NCI-H2171 (cell line): ENCODE measurements around the gene MACROH2A2.
"Not testable (repeated sequence)": the region's sequence is repeated elsewhere in the genome, so short reads cannot be mapped to it uniquely, and the experiment has no call there.

Experiments
- DNase-seq: peaks from one replicate; lab custom pipeline; 2025; lab: John Stamatoyannopoulos, UW

Gene MACROH2A2

DNA sequence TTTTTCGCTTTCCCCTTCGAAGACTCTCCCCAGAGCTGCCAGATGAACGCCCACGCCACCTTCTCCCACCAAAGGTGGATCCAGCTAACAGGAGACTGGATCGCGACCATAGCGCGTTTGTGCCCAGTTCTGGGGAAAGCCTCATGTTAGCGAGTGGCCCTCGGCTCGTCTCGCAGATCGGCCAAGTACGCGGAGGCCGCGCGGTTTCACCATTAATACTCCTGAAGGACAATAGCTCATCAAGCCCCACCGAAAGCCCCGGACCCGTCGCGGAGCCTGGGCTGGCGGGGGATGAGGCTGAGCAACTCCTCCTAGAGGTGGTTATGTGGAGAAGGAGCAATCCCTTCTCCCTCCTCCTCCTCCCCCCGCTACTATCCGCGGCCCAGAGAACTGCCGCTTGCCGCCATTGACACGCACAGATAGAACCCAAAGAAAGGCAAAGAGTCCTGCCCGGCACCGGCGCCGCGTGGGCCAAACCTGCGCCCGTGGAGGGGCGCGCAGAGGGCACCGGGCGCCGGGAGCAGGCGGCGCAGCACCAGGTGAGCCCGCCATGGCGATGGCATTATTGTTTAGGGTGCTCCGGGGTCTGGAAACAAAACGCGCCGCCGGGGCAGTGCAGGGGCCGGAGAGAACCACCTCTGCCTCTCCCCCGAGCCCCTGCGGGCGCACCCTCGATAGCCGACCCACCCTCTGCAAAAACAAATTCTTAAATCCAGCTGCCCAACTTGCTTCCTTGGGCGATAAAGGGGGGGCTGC lies at the start of gene MACROH2A2:
Gene MACROH2A2, plus strand, starts transcription at position 385 of the 756 bp plus-strand sequence. CDS start 22,813 bp downstream, outside the sequence.
- peak; percentile 39 for DNase-seq

- DNase-seq: no peak
Measured at GRCh38 chr10:70007116-70007820, 45.4 kb upstream of the MACROH2A2 start.

- DNase-seq: no peak
Measured at GRCh38 chr10:70031215-70031614, 21.4 kb upstream of the MACROH2A2 start.

DNA sequence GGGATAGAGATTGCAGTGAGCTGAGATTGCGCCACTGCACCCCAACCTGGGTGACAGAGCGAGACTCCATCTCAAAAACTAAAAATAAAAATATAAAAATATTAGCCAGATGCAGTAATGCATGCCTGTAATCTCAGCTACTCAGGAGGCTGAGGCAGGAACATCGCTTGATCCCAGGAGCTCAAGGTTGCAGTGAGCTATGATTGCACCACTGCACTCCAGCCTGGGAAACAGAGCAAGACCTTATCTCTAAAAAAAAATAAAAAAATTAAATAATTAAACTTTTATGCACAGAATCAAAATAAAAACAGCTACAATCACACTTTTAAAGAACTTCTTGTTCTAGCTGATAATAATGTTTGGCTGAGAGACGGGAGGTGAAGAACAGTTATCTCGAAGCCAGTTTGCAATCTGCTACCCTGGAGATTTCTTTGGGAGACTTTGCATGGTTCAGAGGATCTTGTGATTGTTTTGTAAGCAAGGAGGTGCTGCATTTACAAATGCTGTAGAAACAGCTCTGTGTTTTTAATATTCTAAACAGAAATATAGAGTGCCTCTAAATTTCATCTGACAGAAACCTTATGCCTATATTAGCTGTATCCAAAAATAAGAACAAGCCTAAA lies 19.9 kb upstream of the MACROH2A2 start:
- DNase-seq: no peak

- DNase-seq: no peak
Measured at GRCh38 chr10:70034232-70034631, 18.4 kb upstream of the MACROH2A2 start.

DNA sequence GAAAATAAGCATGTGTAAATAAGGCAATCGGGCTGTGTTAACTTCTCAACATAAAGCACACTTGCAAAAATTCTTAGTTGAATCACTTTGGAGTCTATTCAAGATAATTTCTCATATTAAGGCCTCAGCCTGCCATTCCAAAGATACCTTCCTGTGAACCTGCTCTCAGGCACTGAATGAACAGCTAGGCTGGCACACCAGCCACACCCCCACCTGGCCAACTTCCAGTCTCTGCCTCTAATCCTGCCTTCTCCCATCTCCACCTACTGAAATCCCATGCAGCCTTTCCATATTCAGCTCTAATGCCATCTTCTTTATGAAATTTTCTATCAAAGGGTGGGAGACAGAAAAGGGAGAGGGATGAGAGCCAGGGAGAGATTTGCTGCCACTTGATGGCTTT lies 17.1 kb upstream of the MACROH2A2 start:
- DNase-seq: no peak

DNA sequence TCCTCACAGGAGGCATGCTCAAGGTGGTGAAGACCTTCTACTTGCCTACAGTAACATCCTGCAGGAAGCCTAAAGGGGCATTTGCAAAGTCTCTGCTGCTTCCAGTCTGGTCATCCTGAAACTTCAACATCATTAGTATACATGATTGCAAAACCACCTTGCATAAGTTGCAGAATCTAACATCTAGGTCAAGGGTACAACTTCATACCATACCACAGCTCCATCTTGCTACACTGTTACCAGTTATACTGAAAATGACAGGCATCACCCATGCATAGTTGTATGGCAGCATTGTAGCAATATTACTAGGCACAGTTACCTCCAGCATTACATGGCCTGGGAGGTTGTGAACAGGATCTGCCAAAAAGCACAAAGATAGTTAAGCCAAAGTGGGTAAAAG lies 13.7 kb upstream of the MACROH2A2 start:
- no peak for DNase-seq

DNA sequence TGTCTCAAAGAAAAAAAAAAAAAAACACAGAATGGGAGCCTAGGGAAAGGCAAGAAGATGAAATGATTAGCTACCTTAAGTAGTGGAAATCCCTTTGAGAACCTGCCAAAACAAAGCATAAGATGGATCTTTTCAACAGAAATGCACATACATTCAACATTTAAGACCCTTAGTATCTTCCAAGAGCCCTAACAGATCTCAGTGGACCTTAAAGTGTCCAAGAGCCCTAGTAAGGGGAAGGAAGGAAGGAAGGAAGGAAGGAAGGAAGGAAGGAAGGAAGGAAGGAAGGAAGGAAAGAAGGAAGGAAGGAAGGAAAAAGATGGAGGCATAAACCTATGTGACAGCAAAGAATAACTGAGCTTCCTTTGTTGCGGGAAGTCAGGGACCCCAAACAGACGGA lies 11.6 kb upstream of the MACROH2A2 start:
- no peak for DNase-seq

- not testable (repeated sequence) for DNase-seq
Measured at GRCh38 chr10:70041739-70042138, 10.9 kb upstream of the MACROH2A2 start.

GRCh38 chr10:70047066-70047465 lies 5.6 kb upstream of the MACROH2A2 start:
- not testable (repeated sequence) for DNase-seq

DNA sequence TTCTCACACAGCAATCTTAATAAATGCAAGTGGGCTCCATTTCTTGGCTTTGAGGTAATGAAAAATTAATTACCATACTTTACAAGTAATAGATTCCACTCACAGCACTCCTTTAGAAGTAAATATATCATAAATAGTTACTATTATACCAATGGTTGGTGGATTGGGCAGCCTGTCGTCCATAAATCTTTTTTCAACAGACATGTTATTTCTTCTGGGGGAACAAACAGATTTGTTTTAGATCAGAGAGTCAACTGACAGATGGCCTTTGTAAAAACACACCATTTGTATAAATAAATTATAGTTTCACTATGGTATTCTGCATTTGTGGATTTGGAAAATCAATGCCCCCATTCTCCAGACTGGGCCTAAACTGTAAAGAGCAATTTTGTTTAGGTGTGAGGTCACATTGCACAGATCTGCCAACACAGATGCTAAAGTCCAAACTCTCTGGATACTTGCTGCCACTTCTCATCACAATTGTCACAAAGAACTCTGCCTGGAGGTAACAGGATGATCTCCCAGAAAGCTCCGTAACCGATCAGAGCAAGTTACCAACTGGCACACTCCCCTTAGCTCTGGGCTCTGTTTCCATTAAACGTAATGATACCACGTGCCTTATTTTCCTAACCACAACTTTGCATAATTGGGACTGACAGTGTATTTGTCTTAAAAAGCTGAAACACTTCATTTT lies 4.5 kb upstream of the MACROH2A2 start:
- DNase-seq: no peak

GRCh38 chr10:70051848-70052247 lies 798 bp upstream of the MACROH2A2 start:
- no peak for DNase-seq

- DNase-seq: no peak
Measured at GRCh38 chr10:70053218-70053840, 683 bp downstream of the MACROH2A2 start.

- DNase-seq: no peak
Measured at GRCh38 chr10:70053841-70054288, 1.2 kb downstream of the MACROH2A2 start.

DNA sequence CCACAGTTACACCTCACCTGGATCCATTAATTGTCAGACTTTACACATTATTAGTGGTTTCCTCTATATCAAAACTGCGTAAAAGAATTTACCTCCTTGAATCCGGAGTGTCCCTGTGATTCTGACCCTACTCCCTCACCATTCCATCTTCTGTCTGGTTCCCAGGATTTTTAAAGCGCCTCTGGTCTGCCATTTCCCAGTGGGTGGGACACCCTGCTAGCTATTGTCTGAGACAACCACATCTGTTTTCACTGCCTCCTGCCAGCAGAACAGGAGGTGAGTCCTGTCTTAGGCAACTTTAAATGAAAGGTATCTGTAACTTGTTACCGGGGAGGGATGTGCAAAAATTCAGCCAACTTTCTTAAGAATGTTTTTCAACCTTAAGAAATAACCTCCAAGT lies 2.3 kb downstream of the MACROH2A2 start:
- no peak for DNase-seq

DNA sequence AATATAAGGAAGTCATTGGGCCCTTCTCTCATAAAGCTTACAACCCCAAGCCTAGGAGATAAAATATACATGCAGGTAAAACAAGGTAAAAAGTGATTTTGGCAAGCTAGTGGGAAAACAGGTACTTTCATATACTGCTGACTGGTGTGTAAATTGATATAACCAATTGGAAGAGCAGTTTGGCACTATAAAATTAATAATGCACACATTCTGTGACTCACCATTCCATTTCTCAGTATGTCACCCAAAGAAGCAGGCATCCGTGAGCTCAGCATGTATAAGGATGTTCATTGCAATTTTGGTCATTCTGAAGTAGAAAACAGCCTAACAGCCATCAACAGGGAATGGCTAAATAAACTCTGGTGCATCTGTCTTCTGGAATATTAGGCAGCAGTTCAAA lies 2.9 kb downstream of the MACROH2A2 start:
- DNase-seq: no peak

GRCh38 chr10:70057306-70057705 lies 4.7 kb downstream of the MACROH2A2 start:
- no peak for DNase-seq

- no peak for DNase-seq
Measured at GRCh38 chr10:70060389-70060788, 7.7 kb downstream of the MACROH2A2 start.

DNA sequence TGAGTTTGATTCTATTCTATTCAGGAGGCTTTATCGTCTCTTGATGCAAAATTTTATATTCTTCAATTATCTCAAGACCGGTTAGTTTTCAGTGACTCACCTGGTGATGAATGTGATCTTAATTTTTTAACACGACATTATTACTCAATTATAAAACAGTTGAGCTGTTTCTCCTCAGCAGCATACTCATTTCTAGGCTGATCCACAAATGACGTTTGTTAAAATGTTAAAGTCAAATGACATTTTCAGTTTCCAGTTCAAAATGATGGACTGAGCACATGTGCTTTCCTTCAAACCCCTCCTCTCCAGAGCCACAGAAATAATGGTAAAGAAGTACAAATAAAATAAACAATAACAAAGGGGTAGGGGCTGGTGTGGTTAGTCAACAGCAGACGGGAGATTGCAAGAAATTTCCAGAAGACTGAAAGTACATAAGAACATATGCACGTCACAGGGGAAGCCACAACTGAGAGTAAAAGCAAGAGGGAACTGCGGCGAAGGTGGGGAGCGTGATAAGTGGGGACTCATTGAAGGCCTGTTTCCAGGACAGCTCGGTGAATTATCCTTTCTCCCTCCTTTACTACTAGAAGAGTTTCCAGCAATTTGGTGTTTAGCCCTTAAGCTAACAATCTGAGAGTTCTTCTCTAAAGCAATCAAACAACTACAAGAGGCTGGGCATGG lies 10.9 kb downstream of the MACROH2A2 start:
- DNase-seq: no peak

GRCh38 chr10:70064486-70064885 lies 11.8 kb downstream of the MACROH2A2 start:
- no peak for DNase-seq

- DNase-seq: no peak
Measured at GRCh38 chr10:70066190-70066589, 13.5 kb downstream of the MACROH2A2 start.
